ENCODE measurements around the gene NEURL1.

Gene NEURL1

GRCh38 chr10:103582331-103583123 is 89.0 kb downstream of the NEURL1 start:
- no peak for DNase-seq

DNA sequence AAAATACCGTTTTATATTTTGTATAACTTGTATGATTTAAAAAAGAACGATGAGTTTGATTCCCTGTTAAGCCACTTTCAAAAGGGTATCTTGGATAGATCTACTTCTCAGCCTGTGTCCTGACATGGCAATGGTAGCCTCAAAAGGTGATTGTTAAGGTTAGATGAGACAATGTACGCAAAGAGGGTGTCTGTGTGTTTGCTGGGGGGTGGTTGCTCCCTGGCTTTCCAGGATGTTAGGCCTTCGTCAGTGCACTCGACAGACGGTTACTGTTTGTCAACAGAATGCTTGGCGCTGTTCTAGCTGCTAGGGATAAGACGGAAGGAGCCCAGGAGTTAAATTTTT is 90.3 kb downstream of the NEURL1 start:
- no peak for DNase-seq

GRCh38 chr10:103584216-103585010 is 90.9 kb downstream of the NEURL1 start:
- peak in 16 of 56 donors; percentile 8 to 74 (median 24) for DNase-seq

GRCh38 chr10:103585011-103585405 is 91.5 kb downstream of the NEURL1 start:
- no peak for DNase-seq

DNA sequence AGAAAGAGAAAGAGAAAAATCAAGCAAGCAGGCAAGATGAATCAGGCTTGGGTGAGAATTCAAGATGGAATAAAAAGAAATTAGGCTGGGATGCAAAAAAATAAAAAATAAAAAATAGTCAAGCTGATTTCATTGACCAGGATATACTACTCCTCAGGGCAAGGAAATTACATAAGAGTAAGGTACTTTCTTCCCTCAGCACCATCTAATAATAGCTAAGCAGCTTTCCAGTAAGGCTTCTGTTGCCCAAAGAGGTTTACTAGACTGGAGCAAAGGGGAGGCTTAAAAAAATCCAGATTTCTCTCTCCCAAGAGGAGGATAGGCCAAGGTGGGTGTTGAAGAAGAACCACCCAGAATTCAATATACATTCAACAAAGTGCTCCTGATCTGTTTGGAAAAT is 93.6 kb downstream of the NEURL1 start:
- DNase-seq = no peak

DNA sequence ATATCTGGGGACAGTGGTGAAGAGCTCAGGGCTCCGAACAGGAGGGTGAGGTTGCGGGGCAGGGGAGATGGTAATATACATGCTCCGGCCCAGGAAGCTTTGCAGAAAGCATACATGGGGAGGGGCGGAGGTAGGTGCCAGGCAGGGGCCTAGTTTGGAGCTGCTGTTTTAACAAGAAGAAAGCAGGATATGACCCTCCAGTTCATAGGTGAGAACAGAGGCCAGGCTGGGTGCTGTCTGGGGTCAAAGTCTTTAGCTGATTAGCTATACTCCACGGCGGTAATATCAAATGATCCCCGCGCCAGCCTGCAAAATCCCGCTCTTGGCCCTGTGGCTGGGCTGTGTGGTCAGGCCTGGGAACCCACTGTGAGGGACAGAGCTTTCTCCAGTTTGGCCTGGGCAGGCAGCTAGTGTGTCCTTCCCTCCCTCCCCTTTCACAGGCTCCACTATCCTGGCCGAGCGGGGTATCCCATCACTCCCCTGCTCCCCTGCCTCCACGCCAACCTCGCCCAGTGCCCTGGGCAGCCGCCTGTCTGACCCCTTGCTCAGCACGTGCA is 95.6 kb downstream of the NEURL1 start:
- DNase-seq = no peak

- no peak for DNase-seq
These were observed 96.6 kb downstream of the NEURL1 start for GRCh38 chr10:103590060-103590459.

GRCh38 chr10:103590744-103591291 is 97.3 kb downstream of the NEURL1 start:
- DNase-seq = no peak

DNA sequence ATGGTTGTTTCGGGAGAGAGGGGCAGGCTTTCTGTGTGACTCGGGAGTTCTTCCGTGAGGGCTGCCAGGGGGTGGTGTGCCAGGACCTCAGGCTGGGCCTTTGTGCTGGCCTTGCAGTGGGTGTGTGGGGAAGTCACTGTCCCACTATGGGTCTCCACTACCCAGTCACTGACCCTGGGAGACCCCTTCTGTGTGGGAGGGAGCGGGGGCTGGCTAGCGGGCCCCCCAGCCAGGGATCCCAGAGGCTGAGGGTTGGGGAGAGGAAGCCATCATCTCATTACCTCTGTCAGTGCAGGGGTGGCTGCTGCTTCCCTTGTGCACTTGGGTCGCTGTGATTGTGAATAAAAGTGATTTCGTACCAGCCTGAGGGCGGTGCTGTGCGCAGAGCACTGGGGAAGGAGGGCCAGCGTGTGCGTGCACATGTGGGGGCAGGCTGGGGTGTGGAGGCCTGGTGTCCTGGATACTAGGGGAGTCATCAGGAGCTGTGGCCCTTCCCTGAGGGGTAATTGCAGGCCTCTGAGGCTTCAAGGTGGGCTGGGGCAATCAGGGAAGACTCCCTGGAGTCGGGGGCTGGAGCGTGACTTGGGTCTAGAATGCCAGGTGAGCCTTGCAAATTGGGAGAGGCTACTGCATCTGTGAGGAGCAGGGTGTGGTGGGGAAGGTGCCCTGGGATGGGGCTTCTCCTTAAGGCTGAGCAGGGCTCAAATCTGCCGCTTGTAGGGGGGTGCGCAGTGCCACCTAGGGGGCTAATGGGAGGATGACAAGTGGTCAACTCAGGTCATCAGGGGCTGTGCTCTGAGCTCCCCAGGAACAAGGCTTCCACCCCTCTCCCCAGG is 98.9 kb downstream of the NEURL1 start:
- DNase-seq = peak in 8 of 56 donors; percentile 2 to 26 (median 21)

- no peak for DNase-seq
These were observed 99.6 kb downstream of the NEURL1 start for GRCh38 chr10:103593022-103593570.

- no peak for DNase-seq
These were observed 102.6 kb downstream of the NEURL1 start for GRCh38 chr10:103595933-103596726.

- DNase-seq = no peak
These were observed 103.5 kb downstream of the NEURL1 start for GRCh38 chr10:103597003-103597402.

GRCh38 chr10:103598654-103599115 is 105.2 kb downstream of the NEURL1 start:
- peak in 48 of 56 donors; percentile 8 to 85 (median 48) for DNase-seq

- peak in 11 of 56 donors; percentile 8 to 50 (median 29) for DNase-seq
These were observed 105.7 kb downstream of the NEURL1 start for GRCh38 chr10:103599211-103599610.

DNA sequence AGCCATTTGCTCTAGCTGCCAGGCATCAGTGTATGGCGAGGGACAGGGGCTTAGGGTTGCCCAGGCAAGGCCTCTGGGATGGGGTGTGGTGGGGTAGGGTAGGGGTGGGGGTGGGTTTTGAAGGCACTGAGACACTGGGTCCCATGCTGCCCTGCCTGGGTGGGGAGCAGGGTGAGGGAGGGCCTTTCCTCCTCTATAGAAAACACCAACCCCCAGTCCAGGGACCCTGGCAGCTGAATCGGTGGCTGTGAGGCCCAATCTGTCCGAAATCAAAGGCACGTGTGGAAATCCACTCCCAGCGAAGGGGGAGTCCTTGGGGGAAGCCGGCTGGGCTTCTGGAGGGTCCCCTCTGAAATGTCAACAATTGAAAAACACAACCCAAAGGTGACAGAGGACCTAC is 106.4 kb downstream of the NEURL1 start:
- no peak for DNase-seq

DNA sequence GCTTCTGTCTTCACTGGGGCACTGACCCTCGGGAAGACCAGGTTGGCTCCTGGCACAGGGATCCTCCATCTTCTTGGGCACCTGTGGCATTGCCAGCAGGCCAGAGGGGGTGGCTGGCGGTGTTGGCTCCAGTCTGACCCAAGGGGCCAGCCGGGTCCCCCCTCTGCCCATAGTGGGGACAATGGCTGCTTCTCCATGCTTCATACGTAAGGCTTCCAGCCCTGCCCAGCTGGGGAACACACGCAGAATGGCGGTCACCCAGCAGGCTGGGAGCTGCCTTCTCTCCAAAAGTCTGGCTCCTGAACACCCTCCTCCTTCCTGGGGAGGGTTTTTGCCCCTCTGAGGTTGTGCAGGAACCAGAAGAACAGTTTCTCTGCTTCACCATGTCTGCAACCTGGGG is 106.8 kb downstream of the NEURL1 start:
- DNase-seq = no peak

DNA sequence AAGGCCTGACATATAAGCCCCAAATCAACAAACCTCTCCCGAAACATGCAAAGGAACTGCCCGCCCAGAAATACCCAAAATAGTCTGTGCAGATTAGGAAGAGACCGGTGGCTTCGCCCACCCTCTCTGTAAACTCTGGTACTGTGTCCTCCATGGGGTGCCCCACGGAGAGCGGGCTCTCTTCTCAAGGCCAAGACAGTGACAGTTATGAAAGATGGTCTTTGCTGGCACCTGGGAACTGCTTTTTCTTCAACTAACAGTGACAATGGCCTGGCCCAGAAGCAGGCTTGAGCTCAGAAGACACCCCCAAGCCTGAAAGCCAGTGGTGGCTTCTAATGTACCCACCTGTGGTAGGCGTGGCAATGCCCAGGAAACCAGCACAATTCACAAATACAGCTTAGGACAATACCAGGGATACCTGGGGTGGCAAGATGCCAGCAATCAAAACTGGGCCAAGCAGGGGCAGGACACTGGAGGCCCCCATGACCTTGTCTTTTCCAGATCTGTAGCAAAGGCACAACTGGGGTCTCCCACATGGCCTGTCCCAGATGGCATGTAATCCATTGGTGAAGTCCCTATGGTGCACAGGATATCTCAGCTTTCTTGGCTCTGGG is 107.6 kb downstream of the NEURL1 start:
- DNase-seq = no peak

- DNase-seq = no peak
These were observed 108.7 kb downstream of the NEURL1 start for GRCh38 chr10:103602028-103602851.

- DNase-seq = no peak
These were observed 109.3 kb downstream of the NEURL1 start for GRCh38 chr10:103602852-103603155.

All from nucleus accumbens (tissue), 56 donors.